PC-9 (cell line): ENCODE results near the gene CES2.

Experiments
- EZH2 ChIP-seq: fragments of 200-600 bp; sonication (generic); IDR thresholded peaks from 2 replicates; pipeline ENCODE4 v1.8.0; 2017; ENCODE audit warnings: antibody characterized with exemption, low read depth
- TF ChIP-seq, protein P1 (sequence below): fragments of 200-600 bp; sonication (generic); conservative IDR thresholded peaks from 2 replicates; pipeline ENCODE4 v1.6.1; 2017; ENCODE audit warnings: mixed run types, antibody characterized with exemption, mild to moderate bottlenecking, moderate library complexity

DNA sequence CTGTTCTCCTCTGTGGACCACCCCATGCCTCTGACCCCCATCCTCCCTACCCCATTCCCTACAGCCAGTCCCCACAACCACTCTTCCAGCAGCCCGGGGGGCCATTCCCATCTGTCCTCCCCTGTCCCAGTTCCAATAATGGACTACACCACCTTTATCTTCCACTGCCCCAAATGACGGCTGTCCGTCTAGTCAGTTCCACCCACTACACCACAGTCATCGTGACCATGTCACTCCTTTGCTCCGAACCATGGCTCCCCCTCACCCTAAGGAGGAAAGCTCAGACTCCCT lies 39.7 kb upstream of the CES2 start:
- TF ChIP-seq, protein P1, sequence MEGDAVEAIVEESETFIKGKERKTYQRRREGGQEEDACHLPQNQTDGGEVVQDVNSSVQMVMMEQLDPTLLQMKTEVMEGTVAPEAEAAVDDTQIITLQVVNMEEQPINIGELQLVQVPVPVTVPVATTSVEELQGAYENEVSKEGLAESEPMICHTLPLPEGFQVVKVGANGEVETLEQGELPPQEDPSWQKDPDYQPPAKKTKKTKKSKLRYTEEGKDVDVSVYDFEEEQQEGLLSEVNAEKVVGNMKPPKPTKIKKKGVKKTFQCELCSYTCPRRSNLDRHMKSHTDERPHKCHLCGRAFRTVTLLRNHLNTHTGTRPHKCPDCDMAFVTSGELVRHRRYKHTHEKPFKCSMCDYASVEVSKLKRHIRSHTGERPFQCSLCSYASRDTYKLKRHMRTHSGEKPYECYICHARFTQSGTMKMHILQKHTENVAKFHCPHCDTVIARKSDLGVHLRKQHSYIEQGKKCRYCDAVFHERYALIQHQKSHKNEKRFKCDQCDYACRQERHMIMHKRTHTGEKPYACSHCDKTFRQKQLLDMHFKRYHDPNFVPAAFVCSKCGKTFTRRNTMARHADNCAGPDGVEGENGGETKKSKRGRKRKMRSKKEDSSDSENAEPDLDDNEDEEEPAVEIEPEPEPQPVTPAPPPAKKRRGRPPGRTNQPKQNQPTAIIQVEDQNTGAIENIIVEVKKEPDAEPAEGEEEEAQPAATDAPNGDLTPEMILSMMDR, result no peak
- no peak for TF ChIP-seq EZH2
